ENCODE results near the gene NPPC. TPM values are rescaled to one million over a fixed set of nuclear protein-coding genes. Genes with fewer than 3 reads are reported as not detected.

NPPC gene
- total RNA-seq, 1 experiment from 2014 or later: not detected

- H3K9me3 Mint-ChIP-seq (ENCODE audit: low read depth, unreplicated experiment): no peaks in the 10 kb centered on the region
- TF ChIP-seq CTCF (IDR thresholded peaks at IDR 0.05; ENCODE audit: unreplicated experiment): no peak
- DNase-seq: no peak
- no peak overlapping the region for H3K4me3 Mint-ChIP-seq (ENCODE audit: low read depth, unreplicated experiment)
- H3K27ac Mint-ChIP-seq (ENCODE audit: unreplicated experiment): no peak overlapping the region
- no TSS peak for BruUV-seq (replicated peaks)
- peaks cover 15% of the 10 kb centered on the region for H3K4me1 Mint-ChIP-seq (ENCODE audit: low read depth, unreplicated experiment)
- H3K36me3 Mint-ChIP-seq (ENCODE audit: insufficient read depth, unreplicated experiment): peaks cover 9% of the 10 kb centered on the region
- CTCF ChIA-PET: interaction anchor here (2.6 kb wide), 1 partner anchor 15 kb away, joined by 7 read pairs; no protein-coding TSS in a partner anchor
- H3K27me3 Mint-ChIP-seq (ENCODE audit: unreplicated experiment): peaks cover 27% of the 10 kb centered on the region
- intact Hi-C loops (cut with micrococcal nuclease; ENCODE audit: unreplicated experiment): no loop called here
Measured at GRCh38 chr2:231902598-231902997, 23.6 kb downstream of the NPPC start.

GRCh38 chr2:231900972-231901371 lies 25.2 kb downstream of the NPPC start:
- no peak for DNase-seq
- intact Hi-C loops (cut with micrococcal nuclease; ENCODE audit: unreplicated experiment): no loop called here
- TF ChIP-seq CTCF (IDR thresholded peaks at IDR 0.05; ENCODE audit: unreplicated experiment): no peak
- no TSS peak for BruUV-seq (replicated peaks)
- Mint-ChIP-seq H3K4me3 (ENCODE audit: low read depth, unreplicated experiment) (peak overlapping the region; percentile 45), H3K27ac (ENCODE audit: unreplicated experiment) (no peak overlapping the region), H3K4me1 (ENCODE audit: low read depth, unreplicated experiment) (peaks cover 15% of the 10 kb centered on the region), H3K36me3 (ENCODE audit: insufficient read depth, unreplicated experiment) (peaks cover 9% of the 10 kb centered on the region), H3K9me3 (ENCODE audit: low read depth, unreplicated experiment) (no peaks in the 10 kb centered on the region), H3K27me3 (ENCODE audit: unreplicated experiment) (peaks cover 27% of the 10 kb centered on the region)
- CTCF ChIA-PET: interaction anchor here (0.6 to 2.6 kb wide), 4 partner anchors 16 to 105 kb away, joined by 3 to 7 read pairs (median 4); no protein-coding TSS in a partner anchor

DNA sequence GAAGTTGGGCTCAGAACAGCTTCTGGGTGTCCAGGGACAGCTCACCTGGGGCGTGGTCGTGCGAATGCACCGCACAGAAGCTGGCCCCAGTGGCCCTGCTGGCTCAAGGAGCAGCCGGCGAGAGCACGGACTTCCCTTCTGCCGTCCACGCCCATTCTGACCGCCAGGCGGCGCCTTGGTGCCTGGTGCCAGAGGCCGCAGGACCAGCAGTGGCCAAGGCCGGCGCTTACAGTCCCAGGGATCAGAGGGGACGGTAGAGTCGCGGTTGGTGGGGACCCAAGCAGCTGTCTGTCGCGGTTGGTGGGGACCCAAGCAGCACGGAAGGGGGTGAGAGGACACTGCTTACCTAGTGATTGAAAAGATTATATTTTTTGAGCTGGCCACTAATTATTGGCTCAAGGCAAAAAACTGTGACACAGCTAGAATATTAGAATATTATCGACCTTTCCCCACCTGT lies 25.7 kb downstream of the NPPC start:
- Mint-ChIP-seq H3K4me3 (ENCODE audit: low read depth, unreplicated experiment) (peak overlapping the region; percentile 45), H3K36me3 (ENCODE audit: insufficient read depth, unreplicated experiment) (peaks cover 9% of the 10 kb centered on the region), H3K4me1 (ENCODE audit: low read depth, unreplicated experiment) (peaks cover 15% of the 10 kb centered on the region), H3K9me3 (ENCODE audit: low read depth, unreplicated experiment) (no peaks in the 10 kb centered on the region), H3K27me3 (ENCODE audit: unreplicated experiment) (peaks cover 27% of the 10 kb centered on the region), H3K27ac (ENCODE audit: unreplicated experiment) (no peak overlapping the region)
- DNase-seq: peak; percentile 95
- CTCF ChIA-PET: interaction anchor here (0.6 to 2.6 kb wide), 6 partner anchors 17 to 348 kb away, joined by 3 to 10 read pairs (median 4); no protein-coding TSS in a partner anchor
- no TSS peak for BruUV-seq (replicated peaks)
- TF ChIP-seq CTCF (IDR thresholded peaks at IDR 0.05; ENCODE audit: unreplicated experiment): peak; percentile 88
- intact Hi-C loops (cut with micrococcal nuclease; ENCODE audit: unreplicated experiment): no loop called here

- no peak for DNase-seq
- H3K27me3 Mint-ChIP-seq (ENCODE audit: unreplicated experiment): no peaks in the 10 kb centered on the region
- intact Hi-C loops (cut with micrococcal nuclease; ENCODE audit: unreplicated experiment): no loop called here
- H3K4me3 Mint-ChIP-seq (ENCODE audit: low read depth, unreplicated experiment): no peak overlapping the region
- no peaks in the 10 kb centered on the region for H3K36me3 Mint-ChIP-seq (ENCODE audit: insufficient read depth, unreplicated experiment)
- CTCF ChIA-PET: no interaction called here
- H3K9me3 Mint-ChIP-seq (ENCODE audit: low read depth, unreplicated experiment): no peaks in the 10 kb centered on the region
- H3K27ac Mint-ChIP-seq (ENCODE audit: unreplicated experiment): no peak overlapping the region
- no peak for TF ChIP-seq CTCF (IDR thresholded peaks at IDR 0.05; ENCODE audit: unreplicated experiment)
- BruUV-seq (replicated peaks): no TSS peak
- peaks cover 11% of the 10 kb centered on the region for H3K4me1 Mint-ChIP-seq (ENCODE audit: low read depth, unreplicated experiment)
Measured at GRCh38 chr2:231894566-231895380, 31.4 kb downstream of the NPPC start.

Measured in Calu3 (cell line).